HG02798 (cell line): Measurements from ENCODE around the gene PTPRN2.
"Not testable (repeated sequence)": the region's sequence is repeated elsewhere in the genome, so short reads cannot be mapped to it uniquely, and the experiment has no call there.

Experiments
- ATAC-seq: cut with Tn5 transposase; IDR thresholded peaks from one replicate; pipeline ENCODE4 v1.9.1; 2021; ENCODE audit warnings: mild to moderate bottlenecking; ENCODE audit not compliant: unreplicated experiment, poor library complexity

Gene PTPRN2

GRCh38 chr7:158587162-158588084, at the start of gene PTPRN2:
PTPRN2 (minus strand) TSS chr7:158587823.
- ATAC-seq = peak; percentile 83

GRCh38 chr7:158633055-158633956, 45.7 kb upstream of the PTPRN2 start:
- ATAC-seq = peak; percentile 59

DNA sequence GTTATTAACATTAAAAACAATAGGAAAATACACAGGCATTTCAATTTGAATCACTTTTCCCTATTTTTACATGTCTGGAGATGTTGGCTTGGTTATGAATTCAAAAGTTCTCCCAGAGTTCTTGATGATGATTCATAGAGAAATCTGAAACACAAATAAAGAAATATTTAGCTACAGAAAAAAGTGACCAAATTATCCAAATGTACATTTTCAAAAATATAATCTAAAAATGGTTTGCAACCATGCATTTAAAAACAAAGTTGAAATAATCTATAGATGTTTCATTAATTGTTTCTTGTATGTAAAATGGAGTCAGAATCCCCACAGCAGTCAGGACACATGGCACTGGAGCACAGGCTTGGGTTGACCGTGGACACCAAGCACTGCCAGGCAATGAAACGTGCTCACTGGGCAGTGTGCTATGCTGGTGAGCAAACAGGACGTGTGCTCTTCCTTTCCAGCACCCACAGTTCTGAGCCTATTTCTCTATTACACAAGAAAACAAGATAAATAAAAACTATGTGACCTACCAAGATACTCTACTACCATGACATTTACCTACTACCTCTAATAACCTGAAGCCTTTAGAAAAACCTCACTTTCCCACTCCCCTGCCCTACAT, 44.1 kb upstream of the PTPRN2 start:
- no peak for ATAC-seq

GRCh38 chr7:158626289-158626688, 38.7 kb upstream of the PTPRN2 start:
- ATAC-seq = not testable (repeated sequence)

- no peak for ATAC-seq
Measured at GRCh38 chr7:158623241-158623640, 35.6 kb upstream of the PTPRN2 start.

DNA sequence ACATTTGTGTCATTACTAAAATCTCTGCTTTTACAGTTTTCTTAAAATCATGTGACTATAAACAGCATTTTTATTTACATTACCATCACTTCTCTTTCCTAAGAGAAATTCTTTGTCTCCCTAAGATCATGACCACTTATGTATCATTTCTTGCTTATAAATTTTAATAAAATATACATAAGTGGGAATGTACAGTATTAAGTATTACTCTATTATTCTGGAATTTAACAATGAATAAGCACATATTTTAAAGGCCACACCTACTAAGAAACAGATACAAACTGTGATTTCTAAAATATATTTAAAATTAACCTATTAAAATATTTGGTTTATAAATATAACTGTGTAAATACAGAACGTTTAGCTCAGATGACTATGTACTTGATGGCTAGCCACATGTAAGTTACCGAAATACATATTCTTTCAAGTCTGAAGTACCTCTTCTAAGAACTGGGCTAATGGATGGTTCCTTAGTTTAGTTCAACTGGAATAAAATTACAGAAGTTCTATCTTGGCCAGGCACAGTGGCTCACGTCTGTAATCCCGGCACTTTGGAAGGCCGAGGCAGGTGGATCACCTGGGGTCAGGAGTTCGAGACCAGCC, 33.3 kb upstream of the PTPRN2 start:
- no peak for ATAC-seq

GRCh38 chr7:158620418-158620817, 32.8 kb upstream of the PTPRN2 start:
- ATAC-seq = no peak

GRCh38 chr7:158618745-158619140, 31.1 kb upstream of the PTPRN2 start:
- ATAC-seq = no peak

GRCh38 chr7:158617737-158618128, 30.1 kb upstream of the PTPRN2 start:
- ATAC-seq = no peak

- no peak for ATAC-seq
Measured at GRCh38 chr7:158616050-158616449, 28.4 kb upstream of the PTPRN2 start.

DNA sequence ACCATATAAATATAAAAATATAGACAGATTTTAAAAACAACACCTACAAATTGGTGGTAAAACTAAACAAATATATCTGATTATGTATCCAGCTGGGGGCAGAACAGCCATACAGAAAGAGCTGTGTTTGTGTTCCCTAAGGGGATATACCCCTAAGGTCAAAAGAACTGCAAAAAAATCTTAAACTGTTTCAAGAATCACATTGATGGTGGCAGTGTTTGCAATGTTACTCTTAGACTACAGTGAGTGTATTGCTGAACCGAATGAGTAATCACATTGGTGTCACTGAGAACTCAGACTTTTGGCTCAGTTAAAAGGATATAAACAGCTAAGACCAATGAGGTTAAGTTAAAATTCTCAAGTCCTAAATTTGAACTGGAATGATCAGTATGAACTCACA, 27.1 kb upstream of the PTPRN2 start:
- no peak for ATAC-seq

GRCh38 chr7:158613481-158613880, 25.9 kb upstream of the PTPRN2 start:
- ATAC-seq = peak; percentile 83

- ATAC-seq = no peak
Measured at GRCh38 chr7:158612546-158612945, 24.9 kb upstream of the PTPRN2 start.

DNA sequence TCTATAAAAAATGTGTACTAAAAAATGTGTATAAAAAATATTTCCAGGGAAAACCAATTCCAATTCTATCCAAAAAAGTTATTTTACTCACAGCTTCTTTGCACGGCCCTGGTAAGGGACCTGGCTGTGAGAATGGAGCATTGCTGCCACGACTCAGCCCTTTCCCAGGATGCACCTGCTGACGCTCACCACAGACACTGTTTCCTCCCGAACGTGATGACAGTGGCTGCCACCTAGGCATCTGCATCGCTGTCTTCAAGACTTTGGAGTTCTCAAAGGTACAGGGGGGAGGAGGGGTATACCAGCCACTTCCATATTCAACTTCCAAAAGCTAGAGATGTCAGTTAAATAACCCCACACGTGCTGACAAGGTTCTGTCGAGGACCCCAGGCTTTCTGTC, 23.9 kb upstream of the PTPRN2 start:
- no peak for ATAC-seq

DNA sequence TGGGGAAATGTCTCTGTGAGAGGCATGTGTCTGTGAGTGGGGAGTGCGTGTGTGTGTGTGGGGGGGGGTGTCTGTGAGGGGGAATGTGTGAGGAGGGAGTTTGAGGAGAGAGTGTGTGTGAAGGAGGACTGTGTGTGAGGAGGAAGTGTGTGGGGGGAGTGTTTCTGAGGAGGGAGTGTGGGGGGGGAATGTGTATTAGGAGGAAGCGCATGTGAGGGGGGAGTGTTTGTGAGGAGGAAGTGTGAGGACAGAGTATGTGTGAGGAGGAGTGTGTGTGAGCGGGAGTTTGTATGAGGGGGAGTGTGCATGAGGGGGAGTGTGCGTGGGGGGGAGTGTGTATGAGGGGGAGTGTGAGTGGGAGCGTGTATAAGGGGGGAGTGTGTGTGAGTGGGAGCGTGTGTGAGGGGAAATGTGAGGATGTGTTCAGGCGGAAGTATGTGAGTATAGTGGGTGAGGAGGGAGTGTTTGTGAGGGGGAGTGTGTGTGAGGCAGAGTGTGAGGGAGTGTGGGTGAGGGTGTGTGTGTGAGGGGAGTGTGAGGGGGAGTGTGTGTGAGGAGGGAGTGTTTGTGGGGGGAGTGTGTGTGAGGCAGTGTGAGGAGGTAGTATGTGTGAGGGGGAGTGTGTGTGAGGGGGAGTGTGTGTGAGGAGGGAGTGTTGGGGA, 21.8 kb upstream of the PTPRN2 start:
- no peak for ATAC-seq

DNA sequence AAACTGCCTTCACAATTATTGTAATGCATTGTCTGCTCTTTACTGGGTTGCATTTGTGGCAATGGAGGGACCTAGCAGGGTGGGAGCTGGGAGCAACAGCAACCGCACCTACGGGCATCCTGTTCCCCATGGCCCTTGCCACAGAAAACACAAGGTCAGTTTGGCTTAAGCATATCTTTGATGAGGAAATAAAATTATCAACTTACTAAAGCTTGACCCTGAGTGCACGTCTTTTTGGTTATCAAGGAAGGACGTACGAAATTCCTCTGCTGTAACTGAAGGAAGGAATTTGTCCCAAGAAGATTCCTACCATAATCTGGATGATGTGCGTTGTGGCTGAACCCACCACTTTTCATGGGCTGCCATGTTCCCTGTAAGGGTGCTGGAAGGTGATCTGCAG, 19.9 kb upstream of the PTPRN2 start:
- ATAC-seq = no peak

DNA sequence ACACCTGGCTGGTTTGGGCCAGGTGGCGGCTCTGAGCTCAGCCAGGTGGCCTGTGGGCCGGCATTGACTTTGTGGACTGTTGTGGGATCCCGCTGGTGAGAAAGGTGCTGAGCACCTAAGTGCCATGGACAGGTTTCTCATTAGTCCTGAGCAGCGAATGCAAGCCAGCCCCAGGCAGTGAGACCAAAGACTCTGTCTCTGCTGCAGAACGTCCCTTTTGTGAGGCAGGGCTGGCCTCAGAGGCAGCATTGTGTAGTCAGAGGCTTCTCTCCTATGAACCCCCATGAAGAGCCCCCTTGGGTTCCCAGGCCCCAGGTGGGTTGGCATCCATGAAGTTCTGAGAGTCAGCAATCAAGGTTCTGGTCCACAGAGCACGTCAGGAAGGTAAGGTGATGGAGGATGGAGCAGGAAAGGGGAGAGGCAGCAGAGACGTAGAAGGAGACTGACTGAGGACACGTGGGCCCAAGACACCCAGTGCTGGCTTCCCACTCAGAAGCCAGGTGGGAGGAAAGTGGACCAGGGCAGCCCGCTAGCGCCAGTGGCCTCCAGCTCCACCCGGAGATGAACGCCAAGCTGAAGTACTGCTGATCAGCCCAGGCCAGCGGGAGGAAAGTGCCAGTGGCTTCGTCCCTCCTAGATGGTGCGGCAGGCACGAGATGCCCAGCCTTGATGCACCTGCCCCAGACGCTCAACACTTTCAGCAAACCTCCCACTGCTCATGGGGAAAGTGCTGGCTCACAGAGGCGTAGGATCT, 19.2 kb upstream of the PTPRN2 start:
- no peak for ATAC-seq

DNA sequence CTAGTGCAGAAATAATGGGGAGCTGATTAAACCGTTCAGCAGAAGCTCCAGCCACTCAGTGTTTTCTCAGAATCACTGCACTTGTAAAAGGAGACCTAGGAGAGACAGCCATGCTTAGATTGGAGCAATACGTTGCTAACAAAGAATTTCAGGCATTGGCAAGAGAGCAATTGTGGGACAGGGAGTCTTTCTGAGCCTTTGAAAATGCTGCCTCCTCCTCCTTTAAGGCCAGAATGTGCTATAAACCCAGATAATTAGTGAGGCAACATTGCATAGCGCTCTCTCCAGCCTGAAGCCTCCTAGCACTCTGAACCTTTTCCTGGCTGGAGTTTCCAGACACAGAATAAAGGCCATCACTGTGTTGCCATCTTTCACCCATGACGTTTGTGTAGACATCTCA, 18.5 kb upstream of the PTPRN2 start:
- ATAC-seq = no peak
